Activated naive CD8-positive, alpha-beta T cell treated with anti-CD3 and anti-CD28 coated beads for 36 hours (primary cell): Measurements from ENCODE around the gene RNU2-63P. TPM values are rescaled to one million over a fixed set of nuclear protein-coding genes. Genes with fewer than 3 reads are reported as not detected.
"Not testable (repeated sequence)": the region's sequence is repeated elsewhere in the genome, so short reads cannot be mapped to it uniquely, and the experiment has no call there.

Experiments used
- DNase-seq: peaks from one replicate; pipeline ENCODE4 v3.0.0; 2021
- H3K27ac Mint-ChIP-seq: one replicate; pipeline ENCODE4 v1.8.0; 2022; ENCODE audit warnings: mild to moderate bottlenecking, moderate library complexity, mixed read lengths
- H3K27me3 Mint-ChIP-seq: one replicate; pipeline ENCODE4 v1.8.0; 2022; ENCODE audit warnings: mild to moderate bottlenecking, mixed read lengths
- H3K36me3 Mint-ChIP-seq: one replicate; pipeline ENCODE4 v1.8.0; 2021; ENCODE audit warnings: mild to moderate bottlenecking, mixed read lengths
- H3K4me1 Mint-ChIP-seq: one replicate; pipeline ENCODE4 v1.8.0; 2021; ENCODE audit warnings: mixed read lengths
- H3K4me3 Mint-ChIP-seq: one replicate; pipeline ENCODE4 v1.8.0; 2022; ENCODE audit warnings: mild to moderate bottlenecking, moderate library complexity, mixed read lengths
- H3K9me3 Mint-ChIP-seq: one replicate; pipeline ENCODE4 v1.8.0; 2022; ENCODE audit warnings: mixed read lengths
- total RNA-seq, 2 experiments: library from RNA; stranded (reverse); gene quantifications; one replicate each; pipeline ENCODE4 v1.2.3, GENCODE V29; 2021

Gene RNU2-63P
- total RNA-seq, 2 experiments from 2014 or later, result 39.1 to 40.1 TPM

GRCh38 chr2:88016960-88017779, 823 bp upstream of the RNU2-63P start:
- H3K4me1 Mint-ChIP-seq, result peaks cover 16% of the 10 kb centered on the region
- H3K27me3 Mint-ChIP-seq, result no peaks in the 10 kb centered on the region
- peak overlapping the region; percentile 94 for H3K4me3 Mint-ChIP-seq
- peak; percentile 69 for DNase-seq
- peak overlapping the region; percentile 99 for H3K27ac Mint-ChIP-seq
- H3K36me3 Mint-ChIP-seq, result no peaks in the 10 kb centered on the region
- H3K9me3 Mint-ChIP-seq, result peaks cover 4% of the 10 kb centered on the region

- H3K4me3 Mint-ChIP-seq, result no peak overlapping the region
- no peak overlapping the region for H3K27ac Mint-ChIP-seq
- H3K4me1 Mint-ChIP-seq, result peaks cover 2% of the 10 kb centered on the region
- H3K9me3 Mint-ChIP-seq, result no peaks in the 10 kb centered on the region
- H3K27me3 Mint-ChIP-seq, result no peaks in the 10 kb centered on the region
- no peak for DNase-seq
- no peaks in the 10 kb centered on the region for H3K36me3 Mint-ChIP-seq
Observed at GRCh38 chr2:88011011-88011410, 5.3 kb downstream of the RNU2-63P start.

- no peak for DNase-seq
- no peaks in the 10 kb centered on the region for H3K4me1 Mint-ChIP-seq
- H3K27me3 Mint-ChIP-seq, result no peaks in the 10 kb centered on the region
- no peaks in the 10 kb centered on the region for H3K36me3 Mint-ChIP-seq
- H3K4me3 Mint-ChIP-seq, result no peak overlapping the region
- no peaks in the 10 kb centered on the region for H3K9me3 Mint-ChIP-seq
- no peak overlapping the region for H3K27ac Mint-ChIP-seq
Observed at GRCh38 chr2:88010136-88010535, 6.2 kb downstream of the RNU2-63P start.

- DNase-seq, result no peak
- Mint-ChIP-seq H3K4me1 (no peaks in the 10 kb centered on the region), H3K27me3 (peaks cover 8% of the 10 kb centered on the region), H3K27ac (no peak overlapping the region), H3K9me3 (no peaks in the 10 kb centered on the region), H3K4me3 (no peak overlapping the region), H3K36me3 (no peaks in the 10 kb centered on the region)
Observed at GRCh38 chr2:88006912-88007439, 9.4 kb downstream of the RNU2-63P start.

- Mint-ChIP-seq H3K4me3 (no peak overlapping the region), H3K27me3 (peaks cover 12% of the 10 kb centered on the region), H3K36me3 (no peaks in the 10 kb centered on the region), H3K9me3 (no peaks in the 10 kb centered on the region), H3K4me1 (peaks cover 5% of the 10 kb centered on the region), H3K27ac (no peak overlapping the region)
- no peak for DNase-seq
Observed at GRCh38 chr2:88005776-88006175, 10.6 kb downstream of the RNU2-63P start.

- peaks cover 5% of the 10 kb centered on the region for H3K4me1 Mint-ChIP-seq
- no peaks in the 10 kb centered on the region for H3K9me3 Mint-ChIP-seq
- peaks cover 12% of the 10 kb centered on the region for H3K27me3 Mint-ChIP-seq
- H3K36me3 Mint-ChIP-seq, result no peaks in the 10 kb centered on the region
- DNase-seq, result no peak
- H3K27ac Mint-ChIP-seq, result no peak overlapping the region
- no peak overlapping the region for H3K4me3 Mint-ChIP-seq
Observed at GRCh38 chr2:88003074-88003755, 13.1 kb downstream of the RNU2-63P start.

GRCh38 chr2:88002359-88002707, 14.0 kb downstream of the RNU2-63P start:
- no peaks in the 10 kb centered on the region for H3K9me3 Mint-ChIP-seq
- H3K4me3 Mint-ChIP-seq, result no peak overlapping the region
- no peak overlapping the region for H3K27ac Mint-ChIP-seq
- DNase-seq, result no peak
- peaks cover 12% of the 10 kb centered on the region for H3K27me3 Mint-ChIP-seq
- peaks cover 5% of the 10 kb centered on the region for H3K4me1 Mint-ChIP-seq
- H3K36me3 Mint-ChIP-seq, result no peaks in the 10 kb centered on the region

- peaks cover 12% of the 10 kb centered on the region for H3K27me3 Mint-ChIP-seq
- not testable (repeated sequence) for H3K36me3 Mint-ChIP-seq, H3K9me3 Mint-ChIP-seq, H3K27ac Mint-ChIP-seq, DNase-seq, H3K4me3 Mint-ChIP-seq, H3K4me1 Mint-ChIP-seq
Observed at GRCh38 chr2:88000474-88000873, 15.9 kb downstream of the RNU2-63P start.

- no peak overlapping the region for H3K4me3 Mint-ChIP-seq
- H3K4me1 Mint-ChIP-seq, result peaks cover under 1% of the 10 kb centered on the region
- H3K36me3 Mint-ChIP-seq, result no peaks in the 10 kb centered on the region
- DNase-seq, result no peak
- H3K27me3 Mint-ChIP-seq, result no peaks in the 10 kb centered on the region
- H3K9me3 Mint-ChIP-seq, result peaks cover 1% of the 10 kb centered on the region
- H3K27ac Mint-ChIP-seq, result no peak overlapping the region
Observed at GRCh38 chr2:87996570-87996969, 19.8 kb downstream of the RNU2-63P start.

GRCh38 chr2:87995756-87996155, 20.6 kb downstream of the RNU2-63P start:
- Mint-ChIP-seq H3K36me3 (no peaks in the 10 kb centered on the region), H3K27ac (no peak overlapping the region), H3K27me3 (no peaks in the 10 kb centered on the region), H3K4me3 (no peak overlapping the region), H3K9me3 (peaks cover 1% of the 10 kb centered on the region), H3K4me1 (no peaks in the 10 kb centered on the region)
- DNase-seq, result no peak

- not testable (repeated sequence) for H3K27ac Mint-ChIP-seq, H3K27me3 Mint-ChIP-seq, DNase-seq, H3K36me3 Mint-ChIP-seq, H3K4me1 Mint-ChIP-seq, H3K4me3 Mint-ChIP-seq, H3K9me3 Mint-ChIP-seq
Observed at GRCh38 chr2:87994304-87994850, 22.0 kb downstream of the RNU2-63P start.

- not testable (repeated sequence) for H3K9me3 Mint-ChIP-seq, H3K4me1 Mint-ChIP-seq, H3K36me3 Mint-ChIP-seq, H3K27ac Mint-ChIP-seq, H3K4me3 Mint-ChIP-seq, DNase-seq, H3K27me3 Mint-ChIP-seq
Observed at GRCh38 chr2:87992569-87992968, 23.8 kb downstream of the RNU2-63P start.

GRCh38 chr2:87987473-87987872, 28.9 kb downstream of the RNU2-63P start:
- not testable (repeated sequence) for H3K4me1 Mint-ChIP-seq, H3K36me3 Mint-ChIP-seq, H3K4me3 Mint-ChIP-seq, H3K27me3 Mint-ChIP-seq, H3K9me3 Mint-ChIP-seq, DNase-seq, H3K27ac Mint-ChIP-seq

GRCh38 chr2:87985902-87986301, 30.4 kb downstream of the RNU2-63P start:
- H3K4me3 Mint-ChIP-seq, H3K9me3 Mint-ChIP-seq, H3K4me1 Mint-ChIP-seq, H3K27me3 Mint-ChIP-seq, DNase-seq, H3K27ac Mint-ChIP-seq, H3K36me3 Mint-ChIP-seq: not testable (repeated sequence)

- H3K27me3 Mint-ChIP-seq, DNase-seq, H3K9me3 Mint-ChIP-seq, H3K27ac Mint-ChIP-seq, H3K4me1 Mint-ChIP-seq, H3K4me3 Mint-ChIP-seq, H3K36me3 Mint-ChIP-seq: not testable (repeated sequence)
Observed at GRCh38 chr2:87981182-87981581, 35.2 kb downstream of the RNU2-63P start.
